Retinal pigment epithelial cell (primary cell): ENCODE measurements around the gene MAN2A1.
"Not testable (repeated sequence)": the region's sequence is repeated elsewhere in the genome, so short reads cannot be mapped to it uniquely, and the experiment has no call there.

Source experiments
- DNase-seq: peaks from one replicate; pipeline ENCODE4 v3.0.0-alpha.2; 2010; ENCODE audit warnings: low read depth
- H3K4me3 ChIP-seq: 2 replicates; pipeline ENCODE4 v1.5.1; 2011; ENCODE audit warnings: mild to moderate bottlenecking, low read length, control low read depth, moderate library complexity
- CTCF ChIP-seq: conservative IDR thresholded peaks from 2 replicates; pipeline ENCODE4 v1.5.1; 2011; ENCODE audit warnings: low read depth, low read length, control low read depth, inconsistent platforms

MAN2A1 gene

GRCh38 chr5:109750463-109750862 lies 60.7 kb downstream of the MAN2A1 start:
- no peak for DNase-seq
- no peak for TF ChIP-seq CTCF
- H3K4me3 ChIP-seq: no peak overlapping the region

GRCh38 chr5:109753279-109753678 lies 63.6 kb downstream of the MAN2A1 start:
- H3K4me3 ChIP-seq: no peak overlapping the region
- no peak for TF ChIP-seq CTCF
- no peak for DNase-seq

GRCh38 chr5:109754319-109754718 lies 64.6 kb downstream of the MAN2A1 start:
- no peak for TF ChIP-seq CTCF
- no peak overlapping the region for H3K4me3 ChIP-seq
- no peak for DNase-seq

- no peak for DNase-seq
- no peak for TF ChIP-seq CTCF
- H3K4me3 ChIP-seq: no peak overlapping the region
Measured at GRCh38 chr5:109755761-109756160, 66.0 kb downstream of the MAN2A1 start.

- no peak overlapping the region for H3K4me3 ChIP-seq
- TF ChIP-seq CTCF: no peak
- no peak for DNase-seq
Measured at GRCh38 chr5:109756543-109757185, 66.9 kb downstream of the MAN2A1 start.

GRCh38 chr5:109757490-109757889 lies 67.8 kb downstream of the MAN2A1 start:
- H3K4me3 ChIP-seq: no peak overlapping the region
- no peak for TF ChIP-seq CTCF

GRCh38 chr5:109759306-109759705 lies 69.6 kb downstream of the MAN2A1 start:
- H3K4me3 ChIP-seq: no peak overlapping the region
- no peak for TF ChIP-seq CTCF
- no peak for DNase-seq

More at GRCh38 chr5:109757490-109757889, 67.8 kb downstream of the MAN2A1 start:
- DNase-seq: no peak

- DNase-seq, H3K4me3 ChIP-seq: not testable (repeated sequence)
Measured at GRCh38 chr5:109760130-109760529, 70.4 kb downstream of the MAN2A1 start.
